ENCODE results near the gene PAH. TPM values are rescaled to one million over a fixed set of nuclear protein-coding genes. Genes with fewer than 3 reads are reported as not detected.

PAH gene
- total and polyA plus RNA-seq, 2 of the 8 experiments (the other 6 are each of a cell fraction or from before 2014, with no cell fraction given), result 3.9 to 9.0 TPM

GRCh38 chr12:102851246-102851645, 65.8 kb downstream of the PAH start (continued):
- TF ChIP-seq CHD7 (IDR thresholded peaks at IDR 0.05; ENCODE audit: insufficient replicate concordance, low read length) (no peak), MAX (IDR thresholded peaks at IDR 0.05) (no peak), BRCA1 (IDR thresholded peaks at IDR 0.05; ENCODE audit: low read depth, low read length) (no peak), GTF2F1 (IDR thresholded peaks at IDR 0.05; ENCODE audit: borderline replicate concordance, low read depth, low read length) (no peak), SRF (IDR thresholded peaks at IDR 0.05; ENCODE audit: low read depth, low read length) (no peak), JUND (IDR thresholded peaks at IDR 0.05; ENCODE audit: low read length) (no peak), BACH1 (IDR thresholded peaks at IDR 0.05; ENCODE audit: low read length) (no peak), NANOG (IDR thresholded peaks at IDR 0.05; ENCODE audit: insufficient read depth, low read depth, low read length, poor library complexity, severe bottlenecking) (no peak), RFX5 (IDR thresholded peaks at IDR 0.05; ENCODE audit: borderline replicate concordance, low read depth, low read length) (no peak), KDM4A (IDR thresholded peaks at IDR 0.05; ENCODE audit: low read depth, low read length, severe bottlenecking) (no peak), HDAC2 (IDR thresholded peaks at IDR 0.05; ENCODE audit: borderline replicate concordance in 1 of 2, low read depth in 2 of 2, low read length in 2 of 2) (no peak), JUN (IDR thresholded peaks at IDR 0.05; ENCODE audit: low read depth, low read length) (no peak)

All from H1 (cell line).